GM18951 (cell line): ENCODE data around the gene CERS4.
A peak's percentile ranks its signal among the peaks of the same experiment; 100 is the strongest.
"Not testable (repeated sequence)": the region's sequence is repeated elsewhere in the genome, so short reads cannot be mapped to it uniquely, and the experiment has no call there.

Experiments used
- POLR2A ChIP-seq: IDR thresholded peaks from 4 replicates; pipeline ENCODE4 v1.6.1; 2011; ENCODE audit warnings: mild to moderate bottlenecking; ENCODE audit not compliant: insufficient read length, insufficient read depth; ENCODE audit errors: extremely low read depth
- in situ Hi-C: fragments of 300-500 bp; cut with MboI; formaldehyde crosslinking; loops from one replicate; pipeline ENCODE4 v1.12.0; 2022; ENCODE audit warnings: low sequenced_read_pairs, mixed read lengths, inconsistent platforms; ENCODE audit not compliant: unreplicated experiment

The CERS4 gene, protein sequence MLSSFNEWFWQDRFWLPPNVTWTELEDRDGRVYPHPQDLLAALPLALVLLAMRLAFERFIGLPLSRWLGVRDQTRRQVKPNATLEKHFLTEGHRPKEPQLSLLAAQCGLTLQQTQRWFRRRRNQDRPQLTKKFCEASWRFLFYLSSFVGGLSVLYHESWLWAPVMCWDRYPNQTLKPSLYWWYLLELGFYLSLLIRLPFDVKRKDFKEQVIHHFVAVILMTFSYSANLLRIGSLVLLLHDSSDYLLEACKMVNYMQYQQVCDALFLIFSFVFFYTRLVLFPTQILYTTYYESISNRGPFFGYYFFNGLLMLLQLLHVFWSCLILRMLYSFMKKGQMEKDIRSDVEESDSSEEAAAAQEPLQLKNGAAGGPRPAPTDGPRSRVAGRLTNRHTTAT

GRCh38 chr19:8208922-8209461 is at the start of gene CERS4:
TSS of gene CERS4 (plus strand) at chr19:8209370. CDS start at chr19:8251077, 41,707 bp downstream.
- in situ Hi-C loops: no loop called here
- TF ChIP-seq POLR2A: peak; percentile 73

DNA sequence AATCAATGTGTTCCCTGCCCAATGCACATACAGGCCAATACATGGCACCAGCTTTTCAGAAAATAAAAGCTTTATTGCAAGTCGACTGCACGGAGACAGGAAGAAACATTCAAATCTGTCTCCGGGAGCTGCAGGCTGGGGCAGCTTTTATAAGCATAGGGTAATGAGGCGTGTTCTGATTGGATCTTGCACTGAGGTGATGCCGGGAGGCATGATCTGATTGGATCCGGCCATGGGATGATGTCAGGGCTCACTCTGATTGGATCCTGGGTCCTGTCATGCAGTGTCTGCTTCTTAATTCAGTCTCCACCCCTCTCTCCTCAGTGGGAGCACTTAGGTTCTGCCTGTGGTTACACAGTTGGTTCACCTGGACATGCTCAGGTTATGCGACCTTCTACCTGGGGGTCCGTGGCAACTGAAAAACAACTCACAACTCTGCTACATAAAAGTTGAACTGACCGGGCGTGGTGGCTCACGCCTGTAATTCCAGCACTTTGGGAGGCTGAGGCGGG is 48.0 kb upstream of the CERS4 start:
- in situ Hi-C loops: no loop called here
- TF ChIP-seq POLR2A: peak; percentile 35

DNA sequence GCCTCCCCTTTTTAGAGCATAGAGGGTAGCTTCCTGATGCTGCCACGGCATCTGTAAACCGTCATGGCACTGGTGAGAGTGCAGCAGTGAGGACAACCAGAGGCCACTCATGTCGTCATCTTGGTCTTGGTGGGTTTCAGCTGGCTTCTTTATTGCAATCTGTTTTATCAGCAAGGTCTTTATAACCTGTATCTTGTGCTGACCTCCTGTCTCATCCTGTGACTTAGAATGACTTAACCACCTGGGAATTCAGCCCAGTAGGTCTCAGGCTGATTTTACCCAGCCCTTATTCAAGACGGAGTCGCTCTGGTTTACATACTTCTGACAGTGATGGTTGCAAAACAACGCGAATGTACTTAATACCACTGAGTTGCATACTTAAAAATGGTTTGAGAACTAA is 45.4 kb upstream of the CERS4 start:
- no peak for TF ChIP-seq POLR2A
- in situ Hi-C loops: no loop called here

DNA sequence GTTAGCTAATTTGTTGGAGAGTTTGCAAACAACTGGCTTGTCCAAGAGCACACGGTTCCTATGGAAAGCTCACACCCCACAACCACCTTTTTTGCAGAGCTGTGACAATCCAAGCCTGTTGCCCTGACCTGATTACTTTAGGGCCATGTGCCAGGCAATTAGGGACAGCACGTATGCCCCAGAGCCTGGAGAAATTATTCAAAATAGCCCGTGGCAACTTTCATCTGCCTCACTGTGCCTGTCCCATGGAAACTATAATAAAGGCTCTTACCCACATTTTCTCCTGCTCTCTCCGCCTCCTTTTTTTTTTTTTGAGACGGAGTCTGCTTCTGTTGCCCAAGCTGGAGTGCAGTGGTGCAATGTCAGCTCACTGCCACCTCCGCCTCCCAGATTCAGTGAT is 41.2 kb upstream of the CERS4 start:
- in situ Hi-C loops: loop anchor here (5.0 kb wide), 1 partner anchor 84 kb away; no protein-coding TSS in a partner anchor
- no peak for TF ChIP-seq POLR2A

DNA sequence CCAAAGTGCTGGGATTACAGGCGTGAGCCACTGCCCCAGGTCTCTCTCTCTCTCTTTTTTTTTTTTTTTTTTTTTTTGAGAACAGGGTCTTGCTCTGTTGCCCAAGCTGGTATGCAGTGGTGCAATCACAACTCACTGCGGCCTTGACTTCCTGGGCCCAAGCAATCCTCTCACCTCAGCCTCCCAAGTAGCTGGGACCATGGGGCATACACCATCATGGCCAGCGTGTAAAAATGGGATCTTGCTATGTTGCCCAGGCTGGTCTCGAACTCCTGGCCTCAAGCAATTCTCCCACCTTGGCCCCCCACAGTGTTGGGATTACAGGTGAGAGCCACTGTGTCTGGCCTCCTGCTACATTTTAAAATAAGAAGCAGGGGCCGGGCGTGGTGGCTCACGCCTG is 40.6 kb upstream of the CERS4 start:
- no peak for TF ChIP-seq POLR2A
- in situ Hi-C loops: loop anchor here (5.0 kb wide), 1 partner anchor 84 kb away; no protein-coding TSS in a partner anchor

DNA sequence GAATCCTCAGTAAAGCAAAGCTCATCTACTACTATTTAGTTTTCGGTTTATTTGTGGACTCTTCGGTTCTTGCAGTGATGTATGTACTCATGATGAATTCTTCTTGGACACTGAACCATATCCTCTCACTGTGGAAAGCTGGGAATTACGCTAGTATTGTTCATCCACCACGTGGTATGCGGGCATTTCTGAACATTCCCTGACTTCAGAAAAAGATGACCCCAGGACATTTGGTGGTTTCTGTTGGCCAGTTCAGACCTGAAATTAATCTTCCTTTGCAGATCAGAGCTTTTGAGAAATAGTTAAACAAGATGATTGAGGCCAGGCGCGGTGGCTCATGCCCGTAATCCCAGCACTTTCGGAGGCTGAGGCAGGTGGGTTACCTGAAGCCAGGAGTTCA is 34.5 kb upstream of the CERS4 start:
- no peak for TF ChIP-seq POLR2A
- in situ Hi-C loops: no loop called here

DNA sequence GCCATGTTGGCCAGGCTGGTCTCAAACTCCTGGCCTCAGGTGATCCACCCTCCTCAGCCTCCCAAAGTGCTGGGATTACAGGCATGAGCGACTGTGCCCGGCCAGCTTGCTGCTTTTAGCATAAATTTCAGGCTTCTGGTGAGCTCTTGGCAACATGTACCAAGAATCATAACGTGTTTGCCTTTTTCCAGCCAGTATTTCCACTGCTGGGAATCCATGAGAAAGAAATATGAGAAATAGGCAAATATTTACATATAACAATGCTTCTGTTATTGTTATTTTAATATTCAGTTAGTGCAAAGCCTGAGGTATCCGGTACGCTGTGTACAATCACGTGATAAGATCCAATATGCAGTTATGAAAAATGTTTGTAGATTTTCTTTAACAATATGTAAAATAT is 29.2 kb upstream of the CERS4 start:
- in situ Hi-C loops: no loop called here
- no peak for TF ChIP-seq POLR2A

GRCh38 chr19:8184274-8184673 is 24.9 kb upstream of the CERS4 start:
- in situ Hi-C loops: no loop called here
- TF ChIP-seq POLR2A: no peak

- no peak for TF ChIP-seq POLR2A
- in situ Hi-C loops: no loop called here
Observed at GRCh38 chr19:8185343-8186068, 23.7 kb upstream of the CERS4 start.

DNA sequence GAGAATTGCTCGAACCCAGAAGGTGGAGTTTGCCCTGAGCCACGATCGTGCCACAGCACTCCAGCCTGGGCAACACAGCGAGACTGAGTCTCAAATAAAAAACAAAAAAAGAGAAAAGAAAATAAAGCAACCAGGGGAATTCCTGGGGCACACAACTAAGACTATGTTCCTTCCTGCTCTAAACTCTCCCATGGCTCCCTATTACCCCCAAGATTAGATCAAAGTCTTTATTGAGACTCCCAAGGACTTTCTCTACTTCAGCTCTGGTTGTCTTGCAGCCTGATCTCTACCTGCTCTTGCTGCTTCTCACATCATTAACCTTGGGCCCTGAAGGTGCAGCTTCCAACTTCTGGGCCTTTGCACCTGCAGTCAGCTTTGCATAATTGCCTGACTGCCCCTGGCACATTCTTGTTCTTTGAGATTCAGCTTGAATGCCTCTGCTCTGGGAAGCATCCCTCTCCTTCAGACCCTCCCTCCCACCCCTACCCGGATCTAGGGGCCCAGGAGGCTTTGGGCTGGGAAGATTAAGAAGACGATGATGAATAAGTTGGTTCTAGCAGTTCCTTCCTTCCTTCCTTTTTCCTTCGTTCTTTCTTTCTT is 16.8 kb upstream of the CERS4 start:
- TF ChIP-seq POLR2A: no peak
- in situ Hi-C loops: no loop called here

- TF ChIP-seq POLR2A: no peak
- in situ Hi-C loops: no loop called here
Observed at GRCh38 chr19:8194528-8195267, 14.5 kb upstream of the CERS4 start.

DNA sequence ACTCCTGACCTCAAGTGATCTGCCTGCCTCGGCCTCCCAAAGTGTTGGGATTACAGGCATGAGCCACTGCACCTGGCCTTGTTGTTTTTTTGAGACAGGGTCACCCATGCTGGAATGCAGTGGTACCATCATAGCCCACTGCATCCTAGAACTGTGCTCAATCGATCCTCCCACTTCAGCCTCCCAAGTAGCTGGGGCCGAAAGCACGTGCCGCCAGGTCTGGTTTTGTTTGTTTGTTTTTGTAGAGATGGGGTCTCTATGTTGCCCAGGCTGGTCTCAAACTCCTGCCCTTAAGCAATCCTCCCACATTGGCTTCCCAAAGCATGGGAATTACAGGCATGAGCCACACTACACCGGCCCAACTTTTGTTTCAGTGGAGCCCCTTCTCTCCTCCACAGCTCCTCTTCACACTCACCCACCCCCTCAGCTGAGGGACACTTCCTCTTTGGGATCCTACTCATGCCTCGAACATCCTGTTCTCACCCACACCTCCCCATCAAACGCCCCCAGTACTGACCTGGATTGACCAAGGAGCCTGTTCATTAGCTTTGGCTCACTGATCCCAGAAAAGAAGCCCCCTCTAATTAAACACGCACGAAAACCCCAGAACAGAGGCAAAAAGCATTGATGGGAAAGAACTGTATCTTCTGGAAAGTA is 12.8 kb upstream of the CERS4 start:
- in situ Hi-C loops: no loop called here
- no peak for TF ChIP-seq POLR2A

- in situ Hi-C loops: not testable (repeated sequence)
Observed at GRCh38 chr19:8203288-8204120, 5.7 kb upstream of the CERS4 start.
